Endothelial cell of umbilical vein (primary cell): ENCODE data around the gene KRTAP10-1. TPM values are rescaled to one million over a fixed set of nuclear protein-coding genes. Genes with fewer than 3 reads are reported as not detected.

ENCODE experiments used
- BruUV-seq: library from RNA; stranded (reverse); fragments of 400-500 nt; replicated peaks from 2 replicates; lab custom pipeline; 2021; lab: Mats Ljungman, UMichigan
- CTCF ChIA-PET: fragments of 300-600, 350-600 bp; sonication (Branson Sonifier 250); formaldehyde crosslinking; loops from one replicate; lab custom pipeline; 2021; ENCODE audit warnings: antibody characterized with exemption, inconsistent platforms; lab: Charles Lee
- POLR2A ChIA-PET: fragments of 300-600, 350-600 bp; sonication (Branson Sonifier 250); formaldehyde crosslinking; loops from one replicate; lab custom pipeline; 2021; ENCODE audit warnings: antibody characterized with exemption, inconsistent platforms; lab: Charles Lee
- DNase-seq: peaks from one replicate; pipeline ENCODE4 v3.0.0-alpha.2; 2011; ENCODE audit warnings: low read depth, low spot score
- FAIRE-seq: peaks from 2 replicates; lab custom pipeline; 2011; peaks lifted over from hg19 to GRCh38; lab: Jason Lieb, UNC
- H2AFZ ChIP-seq: 2 replicates; pipeline ENCODE4 v1.6.0; 2012; ENCODE audit warnings: low read depth, low read length, control low read depth, inconsistent platforms
- H3K27ac ChIP-seq: 2 replicates; pipeline ENCODE4 v1.5.1; 2011; ENCODE audit warnings: low read depth, mild to moderate bottlenecking, control low read depth, low read length, moderate library complexity; ENCODE audit not compliant: insufficient read depth
- H3K27me3 ChIP-seq, 2 experiments: 2 replicates each; pipeline versions ENCODE4 v1.6.0 to v1.6.1; 2011; ENCODE audit warnings: low read length in 2 of 2, mixed read lengths in 1 of 2; ENCODE audit not compliant: control insufficient read depth in 2 of 2, insufficient read depth in 2 of 2
- H3K36me3 ChIP-seq, 2 experiments: 2 replicates in 1 of 2; 3 replicates in 1 of 2; pipeline ENCODE4 v1.5.1; 2011; ENCODE audit warnings: low read length in 2 of 2, mild to moderate bottlenecking in 1 of 2, moderate library complexity in 1 of 2; ENCODE audit not compliant: control insufficient read depth in 2 of 2, insufficient read depth in 2 of 2; ENCODE audit errors: extremely low read depth in 1 of 2
- H3K4me1 ChIP-seq: 3 replicates; pipeline ENCODE4 v1.5.1; 2011; ENCODE audit warnings: mild to moderate bottlenecking, low read length; ENCODE audit not compliant: control insufficient read depth, insufficient read depth; ENCODE audit errors: extremely low read depth
- H3K4me2 ChIP-seq: 2 replicates; pipeline ENCODE4 v1.6.1; 2011; ENCODE audit warnings: low read length, control low read depth, mixed read lengths; ENCODE audit not compliant: insufficient read depth
- H3K4me3 ChIP-seq, 3 experiments: fragments of 200-600 bp in 1 of 3; sonication (generic), shearing (Covaris generic) in 1 of 3; replicated peaks in 1 of 3; 2 replicates each; pipeline ENCODE4 v1.5.1; 2011 to 2016; ENCODE audit warnings: control low read depth in 3 of 3, low read length in 3 of 3, mild to moderate bottlenecking in 2 of 3, inconsistent platforms in 1 of 3, low read depth in 1 of 3, moderate library complexity in 1 of 3; ENCODE audit not compliant: insufficient read depth in 1 of 3
- H3K79me2 ChIP-seq: 2 replicates; pipeline ENCODE4 v1.6.0; 2012; ENCODE audit warnings: low read length, inconsistent platforms; ENCODE audit not compliant: control insufficient read depth, insufficient read depth
- H3K9ac ChIP-seq: replicated peaks from 2 replicates; pipeline ENCODE3; 2011; ENCODE audit warnings: low read length, control low read depth; ENCODE audit not compliant: insufficient read depth; ENCODE audit errors: extremely low read depth
- H3K9me1 ChIP-seq: replicated peaks from 3 replicates; pipeline ENCODE4 v1.6.0; 2011; ENCODE audit warnings: mild to moderate bottlenecking, low read length; ENCODE audit not compliant: control insufficient read depth, insufficient read depth; ENCODE audit errors: extremely low read depth
- H3K9me3 ChIP-seq: replicated peaks from 2 replicates; pipeline ENCODE4 v1.5.1; 2012; ENCODE audit warnings: low read length, inconsistent platforms; ENCODE audit not compliant: control insufficient read depth, insufficient read depth
- H4K20me1 ChIP-seq: replicated peaks from 2 replicates; pipeline ENCODE3; 2011; ENCODE audit warnings: mild to moderate bottlenecking, low read length; ENCODE audit not compliant: control insufficient read depth, insufficient read depth; ENCODE audit errors: extremely low read depth
- EZH2 ChIP-seq: IDR thresholded peaks from 2 replicates; pipeline ENCODE4 v1.6.1; 2012; ENCODE audit warnings: borderline replicate concordance, low read depth, mild to moderate bottlenecking, moderate library complexity, low read length, inconsistent platforms; ENCODE audit not compliant: severe bottlenecking
- FOS ChIP-seq: IDR thresholded peaks from 2 replicates; pipeline ENCODE4 v1.6.1; 2011; ENCODE audit warnings: mild to moderate bottlenecking, low read length, moderate library complexity, borderline replicate concordance; ENCODE audit not compliant: insufficient read depth
- GATA2 ChIP-seq: IDR thresholded peaks from 2 replicates; pipeline ENCODE4 v1.7.0; 2011; ENCODE audit warnings: low read depth, mild to moderate bottlenecking, moderate library complexity, mixed read lengths, low read length; ENCODE audit not compliant: insufficient read length, insufficient read depth
- JUN ChIP-seq: IDR thresholded peaks from 2 replicates; pipeline ENCODE4 v1.6.1; 2011; ENCODE audit warnings: borderline replicate concordance, low read depth; ENCODE audit not compliant: insufficient read length, insufficient read depth
- MYC ChIP-seq: IDR thresholded peaks from one replicate; pipeline ENCODE4 v1.6.1; 2011; ENCODE audit warnings: mild to moderate bottlenecking, low read depth, low read length
- POLR2A ChIP-seq: IDR thresholded peaks from 2 replicates; pipeline ENCODE4 v1.6.1; 2012; ENCODE audit warnings: low read depth, mild to moderate bottlenecking, control low read depth, low read length
- POLR2AphosphoS5 ChIP-seq: IDR thresholded peaks from 2 replicates; pipeline ENCODE4 v1.6.1; 2012; ENCODE audit warnings: low read depth, mild to moderate bottlenecking, control low read depth, low read length, moderate library complexity; ENCODE audit not compliant: insufficient read depth
- dilution Hi-C: fragments of 300-500 bp; cut with MboI; formaldehyde crosslinking; loops from one replicate; pipeline ENCODE4 v1.15.0; 2019; ENCODE audit warnings: low sequenced_read_pairs; ENCODE audit not compliant: extremely low pct_ligation_motif_present
- intact Hi-C: fragments of 100-400 bp; cut with micrococcal nuclease; formaldehyde crosslinking; loops from one replicate; pipeline ENCODE4 v1.10.0; 2022
- polyA plus RNA-seq, 4 experiments: library from polyadenylated mRNA; depleted of rRNA in 3 of 4; stranded (reverse) in 3 of 4; unstranded in 1 of 4; fragments of >200 nt; gene quantifications; 2 replicates each; pipeline versions ENCODE4 v1.2.1 to v1.2.3, GENCODE V29; 2011 to 2012; ENCODE audit warnings: missing spikeins in 1 of 4
- total RNA-seq: library from RNA; stranded (reverse); gene quantifications from 2 replicates; pipeline ENCODE4 v1.2.3, GENCODE V29; 2021
- TF ChIP-seq, protein P1 (sequence below), 2 donors: IDR thresholded peaks; 1 replicate in 1 of 2; 2 replicates in 1 of 2; pipeline ENCODE4 v1.5.1; 2011; ENCODE audit warnings: low read length in 2 of 2, mild to moderate bottlenecking in 2 of 2, moderate library complexity in 2 of 2, control low read depth in 1 of 2, inconsistent platforms in 1 of 2, low read depth in 1 of 2; ENCODE audit not compliant: insufficient read depth in 1 of 2; ENCODE audit errors: extremely low read depth in 1 of 2
- TF ChIP-seq, protein P2 (sequence below): IDR thresholded peaks from 2 replicates; pipeline ENCODE4 v1.6.1; 2011; ENCODE audit not compliant: insufficient read depth, insufficient read length

Gene KRTAP10-1
- total and polyA plus RNA-seq, 2 donors (not counting 3 experiments of a cell fraction or from before 2014, with no cell fraction given), result not detected

- no peak for TF ChIP-seq POLR2A
- TF ChIP-seq, protein P1, sequence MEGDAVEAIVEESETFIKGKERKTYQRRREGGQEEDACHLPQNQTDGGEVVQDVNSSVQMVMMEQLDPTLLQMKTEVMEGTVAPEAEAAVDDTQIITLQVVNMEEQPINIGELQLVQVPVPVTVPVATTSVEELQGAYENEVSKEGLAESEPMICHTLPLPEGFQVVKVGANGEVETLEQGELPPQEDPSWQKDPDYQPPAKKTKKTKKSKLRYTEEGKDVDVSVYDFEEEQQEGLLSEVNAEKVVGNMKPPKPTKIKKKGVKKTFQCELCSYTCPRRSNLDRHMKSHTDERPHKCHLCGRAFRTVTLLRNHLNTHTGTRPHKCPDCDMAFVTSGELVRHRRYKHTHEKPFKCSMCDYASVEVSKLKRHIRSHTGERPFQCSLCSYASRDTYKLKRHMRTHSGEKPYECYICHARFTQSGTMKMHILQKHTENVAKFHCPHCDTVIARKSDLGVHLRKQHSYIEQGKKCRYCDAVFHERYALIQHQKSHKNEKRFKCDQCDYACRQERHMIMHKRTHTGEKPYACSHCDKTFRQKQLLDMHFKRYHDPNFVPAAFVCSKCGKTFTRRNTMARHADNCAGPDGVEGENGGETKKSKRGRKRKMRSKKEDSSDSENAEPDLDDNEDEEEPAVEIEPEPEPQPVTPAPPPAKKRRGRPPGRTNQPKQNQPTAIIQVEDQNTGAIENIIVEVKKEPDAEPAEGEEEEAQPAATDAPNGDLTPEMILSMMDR (IDR thresholded peaks at IDR 0.05; ENCODE audit: extremely low read depth in 1 of 2, insufficient read depth in 1 of 2, low read depth in 1 of 2, low read length in 2 of 2), result no peak
- no peak for TF ChIP-seq EZH2
- TF ChIP-seq GATA2, result no peak
- no peak for TF ChIP-seq MYC
- no peaks in the 10 kb centered on the region for H3K79me2 ChIP-seq
- no peaks in the 10 kb centered on the region for H3K27me3 ChIP-seq
- no peak overlapping the region for H3K9ac ChIP-seq
- POLR2A ChIA-PET, result no interaction called here
- FAIRE-seq, result no peak
- BruUV-seq, result no TSS peak
- no peak overlapping the region for H3K27ac ChIP-seq
- no peaks in the 10 kb centered on the region for H3K9me3 ChIP-seq
- intact Hi-C loops, result no loop called here
- H4K20me1 ChIP-seq, result no peaks in the 10 kb centered on the region
- CTCF ChIA-PET, result no interaction called here
- no peaks in the 10 kb centered on the region for H3K4me1 ChIP-seq
- H2AFZ ChIP-seq, result no peak overlapping the region
- no peaks in the 10 kb centered on the region for H3K9me1 ChIP-seq
- H3K4me2 ChIP-seq, result no peak overlapping the region
- H3K4me3 ChIP-seq, result no peak overlapping the region
- H3K36me3 ChIP-seq, result no peaks in the 10 kb centered on the region
- DNase-seq, result no peak
- dilution Hi-C loops, result no loop called here
Measured at GRCh38 chr21:44529503-44530125, 10.4 kb downstream of the KRTAP10-1 start.

GRCh38 chr21:44529011-44529421 is 11.0 kb downstream of the KRTAP10-1 start:
- no peak for TF ChIP-seq POLR2A
- no peak for TF ChIP-seq EZH2
- TF ChIP-seq, protein P2, sequence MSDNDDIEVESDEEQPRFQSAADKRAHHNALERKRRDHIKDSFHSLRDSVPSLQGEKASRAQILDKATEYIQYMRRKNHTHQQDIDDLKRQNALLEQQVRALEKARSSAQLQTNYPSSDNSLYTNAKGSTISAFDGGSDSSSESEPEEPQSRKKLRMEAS, result no peak
- TF ChIP-seq JUN, result no peak
- TF ChIP-seq FOS, result no peak
- TF ChIP-seq POLR2AphosphoS5, result no peak
- no peak for TF ChIP-seq MYC
- TF ChIP-seq, protein P1 (IDR thresholded peaks at IDR 0.05; ENCODE audit: extremely low read depth in 1 of 2, insufficient read depth in 1 of 2, low read depth in 1 of 2, low read length in 2 of 2), result no peak
- TF ChIP-seq GATA2, result no peak
- BruUV-seq, result no TSS peak
- Histone ChIP-seq H3K36me3 (no peaks in the 10 kb centered on the region), H3K79me2 (no peaks in the 10 kb centered on the region), H3K4me3 (no peak overlapping the region), H4K20me1 (no peaks in the 10 kb centered on the region), H3K27me3 (no peaks in the 10 kb centered on the region), H3K27ac (no peak overlapping the region), H3K9ac (no peak overlapping the region), H2AFZ (no peak overlapping the region), H3K4me1 (no peaks in the 10 kb centered on the region), H3K9me1 (no peaks in the 10 kb centered on the region), H3K4me2 (no peak overlapping the region), H3K9me3 (no peaks in the 10 kb centered on the region)
- dilution Hi-C loops (no loop called here), intact Hi-C loops (no loop called here)
- POLR2A ChIA-PET, result no interaction called here
- DNase-seq (no peak), FAIRE-seq (no peak)
- CTCF ChIA-PET, result no interaction called here
